ENCODE results near the gene RFX6. TPM values are rescaled to one million over a fixed set of nuclear protein-coding genes. Genes with fewer than 3 reads are reported as not detected.
A peak's percentile ranks its signal among the peaks of the same experiment; 100 is the strongest.

The RFX6 gene
- total RNA-seq, 1 donor from 2014 or later, result 28.7 TPM

GRCh38 chr6:116836606-116837342, 40.3 kb upstream of the RFX6 start:
- no peaks in the 10 kb centered on the region for H3K9me3 Mint-ChIP-seq (ENCODE audit: low read depth)
- no peak for DNase-seq (ENCODE audit: low spot score, unreplicated experiment)
- H3K4me1 Mint-ChIP-seq (ENCODE audit: low read depth), result peaks cover 3% of the 10 kb centered on the region
- no peak overlapping the region for H3K4me3 Mint-ChIP-seq (ENCODE audit: low read depth)
- no peak overlapping the region for H3K27ac Mint-ChIP-seq
- H3K27me3 Mint-ChIP-seq, result no peaks in the 10 kb centered on the region
- TF ChIP-seq CTCF (IDR thresholded peaks at IDR 0.05; ENCODE audit: unreplicated experiment), result no peak
- no peaks in the 10 kb centered on the region for H3K36me3 Mint-ChIP-seq (ENCODE audit: insufficient read depth)

- DNase-seq (ENCODE audit: low spot score, unreplicated experiment), result no peak
- Mint-ChIP-seq H3K4me1 (ENCODE audit: low read depth) (peaks cover 2% of the 10 kb centered on the region), H3K27ac (no peak overlapping the region), H3K27me3 (no peaks in the 10 kb centered on the region), H3K9me3 (ENCODE audit: low read depth) (no peaks in the 10 kb centered on the region), H3K4me3 (ENCODE audit: low read depth) (no peak overlapping the region), H3K36me3 (ENCODE audit: insufficient read depth) (no peaks in the 10 kb centered on the region)
- no peak for TF ChIP-seq CTCF (IDR thresholded peaks at IDR 0.05; ENCODE audit: unreplicated experiment)
These were observed 37.0 kb upstream of the RFX6 start for GRCh38 chr6:116840091-116840490.

- no peak for DNase-seq (ENCODE audit: low spot score, unreplicated experiment)
- H3K4me1 Mint-ChIP-seq (ENCODE audit: low read depth), result peaks cover 3% of the 10 kb centered on the region
- no peak overlapping the region for H3K27ac Mint-ChIP-seq
- no peak for TF ChIP-seq CTCF (IDR thresholded peaks at IDR 0.05; ENCODE audit: unreplicated experiment)
- H3K36me3 Mint-ChIP-seq (ENCODE audit: insufficient read depth), result no peaks in the 10 kb centered on the region
- H3K9me3 Mint-ChIP-seq (ENCODE audit: low read depth), result no peaks in the 10 kb centered on the region
- H3K4me3 Mint-ChIP-seq (ENCODE audit: low read depth), result no peak overlapping the region
- no peaks in the 10 kb centered on the region for H3K27me3 Mint-ChIP-seq
These were observed 34.6 kb upstream of the RFX6 start for GRCh38 chr6:116842459-116842858.

DNA sequence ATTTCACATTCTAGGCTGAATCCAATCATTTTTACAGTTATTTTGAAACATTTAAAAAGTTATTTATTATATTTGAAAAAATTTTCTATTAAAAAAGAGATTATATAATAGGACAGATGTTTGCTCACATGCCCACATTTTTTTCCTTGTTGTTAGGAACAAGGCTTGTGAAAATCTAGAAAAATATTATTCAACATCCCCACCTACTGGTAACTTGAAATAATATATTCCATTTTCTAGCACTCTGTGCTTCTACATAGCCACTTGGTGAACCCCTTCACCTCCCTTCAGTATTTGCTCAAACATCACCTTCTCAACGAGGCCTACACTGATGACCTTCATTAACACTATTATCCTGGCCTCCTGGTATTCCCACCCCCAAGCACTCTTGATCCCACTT, 29.8 kb upstream of the RFX6 start:
- H3K9me3 Mint-ChIP-seq (ENCODE audit: low read depth), result peaks cover 3% of the 10 kb centered on the region
- no peak overlapping the region for H3K4me3 Mint-ChIP-seq (ENCODE audit: low read depth)
- peak; percentile 51 for TF ChIP-seq CTCF (IDR thresholded peaks at IDR 0.05; ENCODE audit: unreplicated experiment)
- H3K27ac Mint-ChIP-seq, result no peak overlapping the region
- H3K27me3 Mint-ChIP-seq, result no peaks in the 10 kb centered on the region
- no peaks in the 10 kb centered on the region for H3K36me3 Mint-ChIP-seq (ENCODE audit: insufficient read depth)
- H3K4me1 Mint-ChIP-seq (ENCODE audit: low read depth), result peaks cover 3% of the 10 kb centered on the region
- no peak for DNase-seq (ENCODE audit: low spot score, unreplicated experiment)

- no peaks in the 10 kb centered on the region for H3K27me3 Mint-ChIP-seq
- H3K27ac Mint-ChIP-seq, result no peak overlapping the region
- TF ChIP-seq CTCF (IDR thresholded peaks at IDR 0.05; ENCODE audit: unreplicated experiment), result no peak
- peaks cover 6% of the 10 kb centered on the region for H3K36me3 Mint-ChIP-seq (ENCODE audit: insufficient read depth)
- DNase-seq (ENCODE audit: low spot score, unreplicated experiment), result no peak
- H3K4me3 Mint-ChIP-seq (ENCODE audit: low read depth), result no peak overlapping the region
- no peaks in the 10 kb centered on the region for H3K4me1 Mint-ChIP-seq (ENCODE audit: low read depth)
- peaks cover 33% of the 10 kb centered on the region for H3K9me3 Mint-ChIP-seq (ENCODE audit: low read depth)
These were observed 19.0 kb upstream of the RFX6 start for GRCh38 chr6:116858060-116858459.

Data from progenitor cell of endocrine pancreas (in vitro differentiated cells).